H1 (cell line): Measurements from ENCODE around the gene GPX6.

ENCODE experiments used
- CBX5 ChIP-seq: fragments of 300-800, 300-1000 bp; sonication (generic); IDR thresholded peaks from 2 replicates; pipeline ENCODE4 v1.7.1; 2016; ENCODE audit warnings: antibody characterized with exemption, low read length, low read depth
- CHD1 ChIP-seq: IDR thresholded peaks from 2 replicates; pipeline ENCODE4 v1.6.1; 2012; ENCODE audit warnings: low read depth, low read length, improper control_type of control experiment
- CHD2 ChIP-seq: IDR thresholded peaks from 2 replicates; pipeline ENCODE4 v1.6.1; 2012; ENCODE audit warnings: low read length, improper control_type of control experiment
- HDAC6 ChIP-seq: IDR thresholded peaks from one replicate; pipeline ENCODE4 v1.7.1; 2012; ENCODE audit warnings: low read depth, mild to moderate bottlenecking, inconsistent platforms, low read length, moderate library complexity
- SP1 ChIP-seq: IDR thresholded peaks from 2 replicates; pipeline ENCODE4 v1.6.1; 2011; ENCODE audit warnings: low read depth, low read length
- TAF1 ChIP-seq: IDR thresholded peaks from 2 replicates; pipeline ENCODE4 v1.6.1; 2011; ENCODE audit warnings: mild to moderate bottlenecking, low read depth, low read length
- YY1 ChIP-seq: IDR thresholded peaks from 2 replicates; pipeline ENCODE4 v1.6.1; 2011; ENCODE audit warnings: low read depth, mild to moderate bottlenecking, low read length
- TF ChIP-seq, protein P1 (sequence below), 3 experiments: IDR thresholded peaks; 1 replicate in 2 of 3; 2 replicates in 1 of 3; pipeline versions ENCODE4 v1.5.1 to v1.6.1; 2011; ENCODE audit warnings: low read length in 3 of 3, mild to moderate bottlenecking in 3 of 3, inconsistent platforms in 2 of 3, low read depth in 1 of 3, moderate library complexity in 1 of 3; ENCODE audit not compliant: insufficient read depth in 1 of 3; ENCODE audit errors: control extremely low read depth in 1 of 3

DNA sequence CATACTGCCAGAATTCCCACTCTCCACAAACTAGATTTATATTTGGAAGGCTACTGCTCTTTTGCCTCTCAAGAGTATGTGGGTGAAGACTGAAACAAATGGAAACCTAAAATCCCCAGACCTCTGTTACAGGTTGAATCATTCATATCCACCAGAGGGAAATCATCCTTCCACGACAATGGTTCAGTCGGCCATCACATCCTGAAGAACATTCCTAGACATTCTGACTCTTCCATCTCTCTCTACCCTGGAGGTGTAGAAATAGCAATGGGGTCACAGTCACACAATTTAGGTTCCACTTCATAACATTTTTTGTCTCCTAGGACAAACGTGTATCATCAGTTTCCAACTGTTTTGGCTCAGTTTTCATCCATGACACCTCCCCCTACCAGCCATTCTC is 18.7 kb upstream of the GPX6 start:
- TF ChIP-seq, protein P1, sequence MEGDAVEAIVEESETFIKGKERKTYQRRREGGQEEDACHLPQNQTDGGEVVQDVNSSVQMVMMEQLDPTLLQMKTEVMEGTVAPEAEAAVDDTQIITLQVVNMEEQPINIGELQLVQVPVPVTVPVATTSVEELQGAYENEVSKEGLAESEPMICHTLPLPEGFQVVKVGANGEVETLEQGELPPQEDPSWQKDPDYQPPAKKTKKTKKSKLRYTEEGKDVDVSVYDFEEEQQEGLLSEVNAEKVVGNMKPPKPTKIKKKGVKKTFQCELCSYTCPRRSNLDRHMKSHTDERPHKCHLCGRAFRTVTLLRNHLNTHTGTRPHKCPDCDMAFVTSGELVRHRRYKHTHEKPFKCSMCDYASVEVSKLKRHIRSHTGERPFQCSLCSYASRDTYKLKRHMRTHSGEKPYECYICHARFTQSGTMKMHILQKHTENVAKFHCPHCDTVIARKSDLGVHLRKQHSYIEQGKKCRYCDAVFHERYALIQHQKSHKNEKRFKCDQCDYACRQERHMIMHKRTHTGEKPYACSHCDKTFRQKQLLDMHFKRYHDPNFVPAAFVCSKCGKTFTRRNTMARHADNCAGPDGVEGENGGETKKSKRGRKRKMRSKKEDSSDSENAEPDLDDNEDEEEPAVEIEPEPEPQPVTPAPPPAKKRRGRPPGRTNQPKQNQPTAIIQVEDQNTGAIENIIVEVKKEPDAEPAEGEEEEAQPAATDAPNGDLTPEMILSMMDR (IDR thresholded peaks at IDR 0.05; ENCODE audit: control extremely low read depth in 1 of 3, insufficient read depth in 1 of 3, low read depth in 1 of 3, low read length in 3 of 3) = no peak
- TF ChIP-seq CHD2 = no peak
- TF ChIP-seq YY1 = no peak
- TF ChIP-seq CBX5 = no peak
- TF ChIP-seq SP1 = no peak
- TF ChIP-seq CHD1 = no peak
- TF ChIP-seq HDAC6 = no peak
- TF ChIP-seq TAF1 = no peak
